Activated naive CD4-positive, alpha-beta T cell treated with anti-CD3 and anti-CD28 coated beads, Interleukin-2, amount 50 U/mL, for 72 hours (primary cell): Measurements from ENCODE around the gene C19orf25. TPM values are rescaled to one million over a fixed set of nuclear protein-coding genes. Genes with fewer than 3 reads are reported as not detected.
"Not testable (repeated sequence)": the region's sequence is repeated elsewhere in the genome, so short reads cannot be mapped to it uniquely, and the experiment has no call there.

ENCODE experiments used
- ATAC-seq, 2 donors: fragments of 150-1000 bp; cut with Tn5 transposase; 2 replicates each; pipeline ENCODE4 v1.10.0; 2021; ENCODE audit warnings: mild to moderate bottlenecking in 2 of 2, moderate library complexity in 2 of 2
- DNase-seq, 2 donors: peaks; one replicate each; pipeline ENCODE4 v3.0.0; 2021 to 2022; ENCODE audit warnings: low spot score in 2 of 2
- H3K27ac Mint-ChIP-seq, 2 donors: one replicate each; pipeline ENCODE4 v1.8.0; 2022; ENCODE audit warnings: mild to moderate bottlenecking in 2 of 2, mixed read lengths in 2 of 2
- H3K36me3 Mint-ChIP-seq, 2 donors: one replicate each; pipeline ENCODE4 v1.8.0; 2022; ENCODE audit warnings: mixed read lengths in 2 of 2
- H3K9me3 Mint-ChIP-seq, 2 donors: one replicate each; pipeline ENCODE4 v1.8.0; 2022; ENCODE audit warnings: mixed read lengths in 2 of 2
- total RNA-seq, 2 donors: library from RNA; stranded (reverse); gene quantifications; one replicate each; pipeline ENCODE4 v1.2.3, GENCODE V29; 2022

C19orf25 gene
- total RNA-seq, 2 donors from 2014 or later: 24.5 to 29.3 TPM

GRCh38 chr19:1490311-1491113 lies 11.5 kb upstream of the C19orf25 start, which contains the start of gene PCSK4:
TSS of gene PCSK4 (minus strand) at chr19:1490350. CDS start at chr19:1490346, 4 bp downstream.
- Mint-ChIP-seq H3K27ac (peak within 1 kb of the TSS; percentile 79 to 88), H3K36me3 (no peaks in the 10 kb centered on the region), H3K9me3 (no peaks in the 10 kb centered on the region)
- peak; percentile 89 to 94 for ATAC-seq
- DNase-seq: peak; percentile 97

GRCh38 chr19:1489463-1490310 lies 10.7 kb upstream of the C19orf25 start:
- DNase-seq: no peak
- no peaks in the 10 kb centered on the region for H3K36me3 Mint-ChIP-seq
- no peaks in the 10 kb centered on the region for H3K9me3 Mint-ChIP-seq
- H3K27ac Mint-ChIP-seq: no peak overlapping the region
- no peak for ATAC-seq

GRCh38 chr19:1488282-1488601 lies 9.2 kb upstream of the C19orf25 start:
- H3K36me3 Mint-ChIP-seq: no peaks in the 10 kb centered on the region
- ATAC-seq (no peak), DNase-seq (no peak)
- no peak overlapping the region for H3K27ac Mint-ChIP-seq
- H3K9me3 Mint-ChIP-seq: no peaks in the 10 kb centered on the region

GRCh38 chr19:1487576-1488281 lies 8.7 kb upstream of the C19orf25 start:
- Mint-ChIP-seq H3K36me3 (no peaks in the 10 kb centered on the region), H3K9me3 (no peaks in the 10 kb centered on the region), H3K27ac (no peak overlapping the region)
- no peak for DNase-seq
- no peak for ATAC-seq

GRCh38 chr19:1486720-1487575 lies 7.9 kb upstream of the C19orf25 start:
- H3K9me3 Mint-ChIP-seq: no peaks in the 10 kb centered on the region
- no peak for ATAC-seq
- DNase-seq: no peak
- no peak overlapping the region for H3K27ac Mint-ChIP-seq
- no peaks in the 10 kb centered on the region for H3K36me3 Mint-ChIP-seq

GRCh38 chr19:1483979-1484428 lies 5.0 kb upstream of the C19orf25 start:
- H3K27ac Mint-ChIP-seq: no peak overlapping the region
- peaks cover 3% of the 10 kb centered on the region in 2 donors for H3K36me3 Mint-ChIP-seq
- H3K9me3 Mint-ChIP-seq: no peaks in the 10 kb centered on the region
- no peak for ATAC-seq
- no peak for DNase-seq

GRCh38 chr19:1483131-1483978 lies 4.3 kb upstream of the C19orf25 start:
- H3K9me3 Mint-ChIP-seq: no peaks in the 10 kb centered on the region
- DNase-seq: no peak
- H3K27ac Mint-ChIP-seq: no peak overlapping the region
- peaks cover 6% of the 10 kb centered on the region in 2 donors for H3K36me3 Mint-ChIP-seq
- no peak for ATAC-seq

GRCh38 chr19:1482361-1483130 lies 3.5 kb upstream of the C19orf25 start:
- DNase-seq (no peak), ATAC-seq (no peak)
- H3K36me3 Mint-ChIP-seq: peaks cover 6% of the 10 kb centered on the region in 2 donors
- no peaks in the 10 kb centered on the region for H3K9me3 Mint-ChIP-seq
- H3K27ac Mint-ChIP-seq: no peak overlapping the region

GRCh38 chr19:1481893-1482360 lies 2.9 kb upstream of the C19orf25 start:
- H3K36me3 Mint-ChIP-seq: peaks cover 6% of the 10 kb centered on the region in 2 donors
- no peak overlapping the region for H3K27ac Mint-ChIP-seq
- ATAC-seq: no peak
- H3K9me3 Mint-ChIP-seq: no peaks in the 10 kb centered on the region
- no peak for DNase-seq

- ATAC-seq: no peak
- H3K27ac Mint-ChIP-seq: no peak overlapping the region
These were observed 2.3 kb upstream of the C19orf25 start for GRCh38 chr19:1481224-1481892.

GRCh38 chr19:1477056-1477455 lies 2.0 kb downstream of the C19orf25 start:
- not testable (repeated sequence) for DNase-seq, H3K36me3 Mint-ChIP-seq, ATAC-seq, H3K9me3 Mint-ChIP-seq
- H3K27ac Mint-ChIP-seq: peak overlapping the region in 1 of 2 donors; percentile 62

More at GRCh38 chr19:1481224-1481892, 2.3 kb upstream of the C19orf25 start:
- Mint-ChIP-seq H3K9me3 (no peaks in the 10 kb centered on the region), H3K36me3 (peaks cover 6% of the 10 kb centered on the region in 2 donors)
- DNase-seq: no peak

- H3K9me3 Mint-ChIP-seq: no peaks in the 10 kb centered on the region
- peaks cover 6% of the 10 kb centered on the region in 2 donors for H3K36me3 Mint-ChIP-seq
- no peak for ATAC-seq
- no peak for DNase-seq
- H3K27ac Mint-ChIP-seq: no peak overlapping the region
These were observed 3.1 kb downstream of the C19orf25 start for GRCh38 chr19:1475751-1476437.

GRCh38 chr19:1474765-1475351 lies 4.2 kb downstream of the C19orf25 start:
- Mint-ChIP-seq H3K27ac (no peak overlapping the region), H3K9me3 (no peaks in the 10 kb centered on the region), H3K36me3 (peaks cover 6% of the 10 kb centered on the region in 2 donors)
- no peak for ATAC-seq
- DNase-seq: no peak
